ENCODE measurements around the gene ALAD.

- no peak for TF ChIP-seq YY1 (IDR thresholded peaks at IDR 0.05; ENCODE audit: low read depth, low read length)
- no peak for TF ChIP-seq POLR2A (IDR thresholded peaks at IDR 0.05; ENCODE audit: control extremely low read depth in 1 of 2, low read depth in 2 of 2, low read length in 2 of 2)
- TF ChIP-seq CEBPB (IDR thresholded peaks at IDR 0.05; ENCODE audit: low read depth, low read length): no peak
- TF ChIP-seq CTCF (IDR thresholded peaks at IDR 0.05; ENCODE audit: control extremely low read depth in 1 of 3, insufficient read depth in 1 of 3, low read depth in 1 of 3, low read length in 3 of 3): no peak
- TF ChIP-seq SIN3A (conservative IDR thresholded peaks at IDR 0.05 in 1 of 2, IDR thresholded peaks at IDR 0.05 in 1 of 2; ENCODE audit: low read depth in 1 of 2, low read length in 2 of 2): no peak
- no peak for TF ChIP-seq MAX (IDR thresholded peaks at IDR 0.05)
These were observed 24.0 kb upstream of the ALAD start for GRCh38 chr9:113425072-113425471.

Measured in H1 (cell line).